Keratinocyte (primary cell): Measurements from ENCODE around the gene MSI2. TPM values are rescaled to one million over a fixed set of nuclear protein-coding genes. Genes with fewer than 3 reads are reported as not detected.

Experiments
- DNase-seq: peaks from one replicate; pipeline ENCODE4 v3.0.0-alpha.2; 2011; ENCODE audit warnings: low read depth, missing footprints, low spot score
- FAIRE-seq: peaks from 2 replicates; lab custom pipeline; 2011; peaks lifted over from hg19 to GRCh38; lab: Jason Lieb, UNC
- H2AFZ ChIP-seq: 2 replicates; pipeline ENCODE4 v1.6.0; 2012; ENCODE audit warnings: low read length, control low read depth, inconsistent platforms; ENCODE audit not compliant: control insufficient read depth
- H3K27ac ChIP-seq: 2 replicates; pipeline ENCODE4 v1.5.1; 2011; ENCODE audit warnings: low read length; ENCODE audit not compliant: control insufficient read depth, insufficient read depth
- H3K27me3 ChIP-seq: 3 replicates; pipeline ENCODE4 v1.6.0; 2011; ENCODE audit warnings: low read length; ENCODE audit not compliant: control insufficient read depth, insufficient read depth; ENCODE audit errors: extremely low read depth
- H3K36me3 ChIP-seq, 2 experiments: 2 replicates in 1 of 2; 3 replicates in 1 of 2; pipeline ENCODE4 v1.5.1; 2011; ENCODE audit warnings: low read length in 2 of 2, mild to moderate bottlenecking in 1 of 2; ENCODE audit not compliant: control insufficient read depth in 2 of 2, insufficient read depth in 2 of 2; ENCODE audit errors: extremely low read depth in 1 of 2
- H3K4me1 ChIP-seq: 3 replicates; pipeline ENCODE4 v1.5.1; 2011; ENCODE audit warnings: low read length; ENCODE audit not compliant: control insufficient read depth, insufficient read depth; ENCODE audit errors: extremely low read depth
- H3K4me2 ChIP-seq: 3 replicates; pipeline ENCODE4 v1.6.0; 2011; ENCODE audit warnings: low read depth, low read length; ENCODE audit not compliant: control insufficient read depth, insufficient read depth; ENCODE audit errors: extremely low read depth
- H3K4me3 ChIP-seq, 3 experiments: fragments of 200-600 bp in 1 of 3; sonication (generic) in 1 of 3; 2 replicates in 2 of 3; 3 replicates in 1 of 3; pipeline ENCODE4 v1.5.1; 2011 to 2016; ENCODE audit warnings: low read length in 3 of 3, mild to moderate bottlenecking in 3 of 3, control low read depth in 2 of 3, inconsistent platforms in 1 of 3, low read depth in 1 of 3, mixed read lengths in 1 of 3, mixed run types in 1 of 3, moderate library complexity in 1 of 3; ENCODE audit not compliant: control insufficient read depth in 2 of 3, insufficient read depth in 2 of 3; ENCODE audit errors: extremely low read depth in 1 of 3
- H3K79me2 ChIP-seq: 2 replicates; pipeline ENCODE4 v1.6.0; 2012; ENCODE audit warnings: low read length; ENCODE audit not compliant: control insufficient read depth, insufficient read depth
- H3K9ac ChIP-seq: 3 replicates; pipeline ENCODE4 v1.6.0; 2011; ENCODE audit warnings: low read length; ENCODE audit not compliant: control insufficient read depth, insufficient read depth; ENCODE audit errors: extremely low read depth
- H3K9me1 ChIP-seq: 3 replicates; pipeline ENCODE4 v1.6.0; 2011; ENCODE audit warnings: low read length; ENCODE audit not compliant: control insufficient read depth, insufficient read depth; ENCODE audit errors: extremely low read depth
- H3K9me3 ChIP-seq: 2 replicates; pipeline ENCODE4 v1.5.1; 2012; ENCODE audit warnings: low read depth, low read length; ENCODE audit not compliant: control insufficient read depth
- H4K20me1 ChIP-seq: 3 replicates; pipeline ENCODE4 v1.6.0; 2011; ENCODE audit warnings: low read length; ENCODE audit not compliant: control insufficient read depth, insufficient read depth; ENCODE audit errors: extremely low read depth
- EZH2 ChIP-seq: IDR thresholded peaks from one replicate; pipeline ENCODE4 v1.6.1; 2012; ENCODE audit warnings: inconsistent platforms, mild to moderate bottlenecking, low read length, moderate library complexity
- dilution Hi-C: fragments of 300-500 bp; cut with MboI; formaldehyde crosslinking; loops from one replicate; pipeline ENCODE4 v1.7.0; 2020; ENCODE audit warnings: low sequenced_read_pairs; ENCODE audit not compliant: extremely low pct_ligation_motif_present
- polyA plus RNA-seq, 5 experiments: library from polyadenylated mRNA; depleted of rRNA in 3 of 5; stranded (reverse) in 3 of 5; stranded (forward) in 1 of 5; unstranded in 1 of 5; fragments of >200 nt; gene quantifications; 1 replicate in 1 of 5; 2 replicates in 3 of 5; 3 replicates in 1 of 5; pipeline versions ENCODE4 v1.2.1 to v1.2.3, GENCODE V29; 2011 to 2012; ENCODE audit warnings: missing spikeins in 2 of 5, low read depth in 1 of 5, low replicate concordance in 1 of 5
- TF ChIP-seq, protein P1 (sequence below), 3 experiments: IDR thresholded peaks in 1 of 3; conservative IDR thresholded peaks in 1 of 3; optimal IDR thresholded peaks in 1 of 3; 2 replicates in 2 of 3; 3 replicates in 1 of 3; pipeline versions ENCODE3 to v1.5.1; 2011; ENCODE audit warnings: low read length in 3 of 3, mild to moderate bottlenecking in 3 of 3, moderate library complexity in 2 of 3, control low read depth in 1 of 3, inconsistent platforms in 1 of 3; ENCODE audit not compliant: insufficient read depth in 2 of 3; ENCODE audit errors: extremely low read depth in 1 of 3

MSI2 gene
- polyA plus RNA-seq, 1 donor (not counting 4 experiments of a cell fraction or from before 2014, with no cell fraction given): 22.3 TPM

- DNase-seq: no peak
- no peak overlapping the region for H3K4me2 ChIP-seq
- no peaks in the 10 kb centered on the region for H3K27me3 ChIP-seq
- no peak for TF ChIP-seq EZH2
- TF ChIP-seq, protein P1, sequence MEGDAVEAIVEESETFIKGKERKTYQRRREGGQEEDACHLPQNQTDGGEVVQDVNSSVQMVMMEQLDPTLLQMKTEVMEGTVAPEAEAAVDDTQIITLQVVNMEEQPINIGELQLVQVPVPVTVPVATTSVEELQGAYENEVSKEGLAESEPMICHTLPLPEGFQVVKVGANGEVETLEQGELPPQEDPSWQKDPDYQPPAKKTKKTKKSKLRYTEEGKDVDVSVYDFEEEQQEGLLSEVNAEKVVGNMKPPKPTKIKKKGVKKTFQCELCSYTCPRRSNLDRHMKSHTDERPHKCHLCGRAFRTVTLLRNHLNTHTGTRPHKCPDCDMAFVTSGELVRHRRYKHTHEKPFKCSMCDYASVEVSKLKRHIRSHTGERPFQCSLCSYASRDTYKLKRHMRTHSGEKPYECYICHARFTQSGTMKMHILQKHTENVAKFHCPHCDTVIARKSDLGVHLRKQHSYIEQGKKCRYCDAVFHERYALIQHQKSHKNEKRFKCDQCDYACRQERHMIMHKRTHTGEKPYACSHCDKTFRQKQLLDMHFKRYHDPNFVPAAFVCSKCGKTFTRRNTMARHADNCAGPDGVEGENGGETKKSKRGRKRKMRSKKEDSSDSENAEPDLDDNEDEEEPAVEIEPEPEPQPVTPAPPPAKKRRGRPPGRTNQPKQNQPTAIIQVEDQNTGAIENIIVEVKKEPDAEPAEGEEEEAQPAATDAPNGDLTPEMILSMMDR (optimal IDR thresholded peaks at IDR 0.05 in 1 of 3, IDR thresholded peaks at IDR 0.05 in 1 of 3, conservative IDR thresholded peaks at IDR 0.05 in 1 of 3; ENCODE audit: extremely low read depth in 1 of 3, insufficient read depth in 2 of 3, low read length in 3 of 3): no peak
- H3K79me2 ChIP-seq: no peaks in the 10 kb centered on the region
- no peak overlapping the region for H3K9ac ChIP-seq
- H3K27ac ChIP-seq: no peak overlapping the region
- dilution Hi-C loops: no loop called here
- peaks cover 0 to 3% of the 10 kb centered on the region in 2 experiments for H3K36me3 ChIP-seq
- H2AFZ ChIP-seq: no peak overlapping the region
- no peak overlapping the region for H3K4me3 ChIP-seq
- no peaks in the 10 kb centered on the region for H4K20me1 ChIP-seq
- FAIRE-seq: no peak
- no peaks in the 10 kb centered on the region for H3K4me1 ChIP-seq
- no peaks in the 10 kb centered on the region for H3K9me1 ChIP-seq
- no peaks in the 10 kb centered on the region for H3K9me3 ChIP-seq
Measured at GRCh38 chr17:57407287-57408070, 151.2 kb downstream of the MSI2 start.

DNA sequence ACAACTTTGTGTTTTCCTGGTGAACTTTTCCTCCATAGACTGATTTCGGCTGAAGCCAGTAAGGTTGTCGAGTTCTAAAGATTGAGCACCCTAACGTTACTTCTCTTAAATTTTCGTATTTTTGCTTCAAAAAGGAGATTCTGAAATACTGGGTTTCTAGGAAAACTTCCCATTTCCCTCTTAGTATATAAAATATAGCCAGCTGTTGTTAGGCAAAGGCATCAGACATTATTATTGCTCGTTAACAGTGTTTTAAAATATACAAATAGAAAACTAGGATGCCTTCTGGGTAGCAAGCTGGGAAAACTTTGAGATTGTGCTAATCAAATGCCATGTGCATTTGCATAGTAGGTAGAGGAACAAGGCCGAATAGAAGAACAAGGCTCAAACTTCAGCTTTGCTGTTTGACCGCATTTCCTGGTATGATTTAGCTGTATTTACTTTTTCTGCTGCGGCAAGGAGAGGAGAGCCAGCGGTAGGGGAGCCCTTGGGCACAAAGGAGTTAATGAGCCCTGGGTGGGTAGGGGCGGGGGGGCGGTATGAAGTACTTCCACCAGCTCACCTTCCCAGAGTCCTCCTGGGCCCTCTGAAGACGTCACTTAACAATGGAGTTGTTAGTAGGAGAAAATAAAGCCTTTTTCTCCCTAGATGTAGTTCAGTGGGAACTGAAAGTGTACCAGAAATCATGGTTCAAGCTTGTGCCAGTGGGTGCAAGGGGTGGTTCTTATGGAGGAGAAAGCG is 151.9 kb downstream of the MSI2 start:
- Histone ChIP-seq H3K4me3 (no peak overlapping the region), H3K27ac (no peak overlapping the region), H4K20me1 (no peaks in the 10 kb centered on the region), H2AFZ (no peak overlapping the region), H3K9me1 (peaks cover 2% of the 10 kb centered on the region), H3K79me2 (no peaks in the 10 kb centered on the region), H3K27me3 (no peaks in the 10 kb centered on the region), H3K9ac (no peak overlapping the region), H3K4me2 (no peak overlapping the region), H3K36me3 (peaks cover 0 to 3% of the 10 kb centered on the region in 2 experiments), H3K4me1 (no peaks in the 10 kb centered on the region), H3K9me3 (no peaks in the 10 kb centered on the region)
- DNase-seq: no peak
- FAIRE-seq: no peak
- TF ChIP-seq, protein P1 (optimal IDR thresholded peaks at IDR 0.05 in 1 of 3, IDR thresholded peaks at IDR 0.05 in 1 of 3, conservative IDR thresholded peaks at IDR 0.05 in 1 of 3; ENCODE audit: extremely low read depth in 1 of 3, insufficient read depth in 2 of 3, low read length in 3 of 3): no peak
- no peak for TF ChIP-seq EZH2
- dilution Hi-C loops: no loop called here
